ENCODE results near the gene CCR2.

DNA sequence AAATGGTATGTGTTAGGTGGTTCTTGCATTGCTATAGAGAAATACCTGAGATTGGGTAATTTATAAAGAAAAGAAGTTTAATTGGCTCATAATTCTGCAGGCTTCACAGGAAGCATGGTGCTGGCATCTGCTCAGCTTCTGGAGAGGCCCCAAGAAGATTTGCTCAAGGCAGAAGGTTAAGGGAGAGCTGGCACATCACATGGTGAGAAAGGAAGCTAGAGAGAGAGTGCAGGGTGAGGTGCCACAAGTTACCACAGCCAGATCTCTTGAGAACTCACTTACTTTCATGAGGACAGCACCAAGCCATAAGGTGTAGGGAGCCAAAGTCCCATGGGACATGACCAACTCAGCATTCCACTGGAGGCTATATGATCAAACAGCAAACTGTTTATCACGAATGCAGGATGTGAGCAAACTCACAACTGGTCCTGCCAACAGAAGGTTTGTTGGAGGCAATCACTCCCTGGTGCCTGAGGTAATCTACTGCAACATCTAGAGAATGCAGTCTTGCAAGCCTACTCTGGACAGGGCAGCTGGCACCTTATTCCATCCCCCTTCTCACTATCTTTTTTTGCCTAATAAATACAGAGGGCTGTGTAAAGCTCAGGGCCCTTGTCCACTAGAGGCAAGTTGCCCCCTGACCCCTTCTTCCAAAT lies 28.1 kb upstream of the CCR2 start:
- TF ChIP-seq ZFP3 (CRISPR knock-in tag; IDR thresholded peaks at IDR 0.05) = no peak
- TF ChIP-seq ESRRG (CRISPR knock-in tag; IDR thresholded peaks at IDR 0.05) = no peak
- no peak for TF ChIP-seq TCF4 (CRISPR knock-in tag; IDR thresholded peaks at IDR 0.05; ENCODE audit: borderline replicate concordance)
- TF ChIP-seq ZNF8 (CRISPR knock-in tag; IDR thresholded peaks at IDR 0.05) = no peak
- TF ChIP-seq ARNTL (CRISPR knock-in tag; IDR thresholded peaks at IDR 0.05; ENCODE audit: borderline replicate concordance, low read depth) = no peak
- TF ChIP-seq BACH2 (CRISPR knock-in tag; IDR thresholded peaks at IDR 0.05; ENCODE audit: borderline replicate concordance) = no peak
